NCI-H2196 (cell line): ENCODE measurements around the gene RNF113A.
"Not testable (repeated sequence)": the region's sequence is repeated elsewhere in the genome, so short reads cannot be mapped to it uniquely, and the experiment has no call there.

Experiments used
- DNase-seq: peaks from one replicate; lab custom pipeline; 2025; ENCODE audit not compliant: unreplicated experiment; lab: John Stamatoyannopoulos, UW

The RNF113A gene

GRCh38 chrX:119852382-119853353, 18.9 kb downstream of the RNF113A start, which contains the start of gene UPF3B:
TSS of gene UPF3B (minus strand) at chrX:119852963. CDS start at chrX:119852928, 35 bp downstream.
- DNase-seq: peak; percentile 95

- DNase-seq: no peak
These were observed 37.6 kb downstream of the RNF113A start for GRCh38 chrX:119833905-119834304.

- no peak for DNase-seq
These were observed 43.1 kb downstream of the RNF113A start for GRCh38 chrX:119828446-119828845.

GRCh38 chrX:119826399-119826959, 45.1 kb downstream of the RNF113A start:
- no peak for DNase-seq

GRCh38 chrX:119824221-119824620, 47.3 kb downstream of the RNF113A start:
- DNase-seq: not testable (repeated sequence)

GRCh38 chrX:119821703-119822102, 49.8 kb downstream of the RNF113A start:
- DNase-seq: not testable (repeated sequence)
